HG02798 (cell line): Measurements from ENCODE around the gene DOHH.
"Not testable (repeated sequence)": the region's sequence is repeated elsewhere in the genome, so short reads cannot be mapped to it uniquely, and the experiment has no call there.

ENCODE experiments used
- ATAC-seq: cut with Tn5 transposase; IDR thresholded peaks from one replicate; pipeline ENCODE4 v1.9.1; 2021; ENCODE audit warnings: mild to moderate bottlenecking; ENCODE audit not compliant: unreplicated experiment, poor library complexity

DOHH gene

GRCh38 chr19:3535235-3535535 lies 34.7 kb upstream of the DOHH start:
- no peak for ATAC-seq

GRCh38 chr19:3534375-3535234 lies 34.1 kb upstream of the DOHH start:
- ATAC-seq = no peak

DNA sequence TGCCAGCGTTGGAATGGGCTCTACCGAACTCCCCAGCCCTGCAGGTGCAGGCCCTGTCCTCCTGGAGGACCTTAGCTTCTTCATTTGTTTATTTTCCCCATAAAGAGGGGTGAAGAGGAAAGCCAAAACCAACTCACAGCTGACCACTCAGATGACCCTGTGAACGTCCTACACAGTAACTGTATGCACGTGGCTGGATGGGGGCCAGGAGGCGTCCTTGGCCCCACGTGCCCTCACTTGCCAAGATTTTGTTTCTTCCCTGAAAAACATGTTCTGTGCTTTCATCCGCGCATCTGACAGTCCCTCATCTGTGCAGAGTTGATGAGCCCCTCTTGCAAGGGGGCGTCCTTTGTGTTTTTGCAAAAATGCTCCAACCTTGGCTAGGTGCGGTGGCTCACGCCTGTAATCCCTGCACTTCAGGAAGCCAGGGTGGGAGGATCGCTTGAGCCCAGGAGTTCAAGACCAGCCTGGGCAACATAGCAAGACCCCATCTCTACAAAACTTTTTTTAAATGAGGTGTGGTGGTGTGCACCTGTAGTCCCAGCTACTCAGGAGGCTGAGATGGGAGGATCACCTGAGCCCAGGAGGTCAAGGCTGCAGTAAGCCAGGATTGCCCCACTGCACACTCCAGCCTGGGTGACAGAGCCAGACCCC lies 33.2 kb upstream of the DOHH start:
- no peak for ATAC-seq

GRCh38 chr19:3533033-3533432 lies 32.6 kb upstream of the DOHH start:
- ATAC-seq = no peak

DNA sequence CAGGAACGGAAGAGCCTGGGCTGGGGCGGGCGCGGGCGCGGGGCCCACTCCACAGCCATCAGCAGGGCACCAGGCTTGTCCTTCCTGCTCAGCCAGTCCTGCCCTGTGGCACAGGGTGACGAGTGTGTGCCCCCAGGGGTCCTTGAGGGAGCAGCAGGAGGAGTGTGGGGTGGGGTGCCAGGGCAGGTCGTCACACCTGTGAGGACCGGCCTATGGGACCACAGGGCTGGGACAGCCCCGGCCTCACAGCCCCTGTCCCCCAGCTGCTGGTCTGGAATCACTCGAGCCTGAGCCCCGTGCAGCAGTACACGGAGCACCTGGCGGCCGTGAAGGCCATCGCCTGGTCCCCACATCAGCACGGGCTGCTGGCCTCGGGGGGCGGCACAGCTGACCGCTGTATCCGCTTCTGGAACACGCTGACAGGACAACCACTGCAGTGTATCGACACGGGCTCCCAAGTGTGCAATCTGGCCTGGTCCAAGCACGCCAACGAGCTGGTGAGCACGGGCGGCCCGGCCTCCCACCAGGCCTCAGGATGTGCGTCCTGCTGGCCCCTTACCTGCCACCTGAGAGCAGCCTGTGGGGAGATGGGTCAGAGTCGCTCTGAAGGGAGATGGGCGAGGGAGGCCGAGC lies 31.8 kb upstream of the DOHH start:
- ATAC-seq = no peak

GRCh38 chr19:3531716-3532115 lies 31.2 kb upstream of the DOHH start:
- no peak for ATAC-seq

GRCh38 chr19:3530389-3530788 lies 29.9 kb upstream of the DOHH start:
- ATAC-seq = no peak

DNA sequence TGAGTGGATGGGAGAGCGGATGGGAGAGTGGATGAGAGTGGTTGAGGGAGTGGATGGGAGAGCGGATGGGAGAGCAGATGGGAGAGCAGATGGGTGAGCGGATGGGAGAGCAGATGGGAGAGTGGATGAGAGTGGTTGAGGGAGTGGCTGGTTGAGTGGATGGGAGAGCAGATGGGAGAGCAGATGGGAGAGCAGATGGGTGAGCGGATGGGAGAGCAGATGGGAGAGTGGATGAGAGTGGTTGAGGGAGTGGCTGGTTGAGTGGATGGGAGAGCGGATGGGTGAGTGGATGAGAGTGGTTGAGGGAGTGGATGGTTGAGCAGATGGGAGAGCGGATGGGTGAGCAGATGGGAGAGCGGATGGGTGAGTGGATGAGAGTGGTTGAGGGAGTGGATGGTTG lies 28.8 kb upstream of the DOHH start:
- ATAC-seq = not testable (repeated sequence)

- no peak for ATAC-seq
These were observed 28.2 kb upstream of the DOHH start for GRCh38 chr19:3528539-3529211.

DNA sequence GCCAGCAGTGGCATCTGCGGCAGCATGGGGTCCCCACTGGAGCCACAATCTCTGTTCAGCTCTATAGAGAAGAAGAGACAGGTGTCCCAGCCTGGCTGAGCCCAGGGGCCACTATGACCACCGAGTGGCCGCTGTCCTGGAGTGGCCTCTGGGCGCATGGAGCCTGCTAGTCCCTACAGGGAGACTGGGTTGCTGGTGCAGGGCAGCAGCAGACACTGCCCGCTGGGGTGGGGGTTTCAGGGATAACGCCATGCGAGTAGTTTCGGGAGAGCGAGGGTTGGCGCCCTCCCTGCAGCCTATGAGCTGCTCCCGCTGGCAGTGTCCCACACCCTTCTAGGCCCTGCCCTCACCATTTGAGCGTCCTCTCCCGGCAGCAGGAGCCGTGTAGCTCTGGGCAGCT lies 27.6 kb upstream of the DOHH start:
- no peak for ATAC-seq

GRCh38 chr19:3527238-3527910 lies 26.9 kb upstream of the DOHH start:
- ATAC-seq = no peak

- no peak for ATAC-seq
These were observed 26.2 kb upstream of the DOHH start for GRCh38 chr19:3526507-3527237.

GRCh38 chr19:3524904-3525451 lies 24.5 kb upstream of the DOHH start:
- no peak for ATAC-seq

DNA sequence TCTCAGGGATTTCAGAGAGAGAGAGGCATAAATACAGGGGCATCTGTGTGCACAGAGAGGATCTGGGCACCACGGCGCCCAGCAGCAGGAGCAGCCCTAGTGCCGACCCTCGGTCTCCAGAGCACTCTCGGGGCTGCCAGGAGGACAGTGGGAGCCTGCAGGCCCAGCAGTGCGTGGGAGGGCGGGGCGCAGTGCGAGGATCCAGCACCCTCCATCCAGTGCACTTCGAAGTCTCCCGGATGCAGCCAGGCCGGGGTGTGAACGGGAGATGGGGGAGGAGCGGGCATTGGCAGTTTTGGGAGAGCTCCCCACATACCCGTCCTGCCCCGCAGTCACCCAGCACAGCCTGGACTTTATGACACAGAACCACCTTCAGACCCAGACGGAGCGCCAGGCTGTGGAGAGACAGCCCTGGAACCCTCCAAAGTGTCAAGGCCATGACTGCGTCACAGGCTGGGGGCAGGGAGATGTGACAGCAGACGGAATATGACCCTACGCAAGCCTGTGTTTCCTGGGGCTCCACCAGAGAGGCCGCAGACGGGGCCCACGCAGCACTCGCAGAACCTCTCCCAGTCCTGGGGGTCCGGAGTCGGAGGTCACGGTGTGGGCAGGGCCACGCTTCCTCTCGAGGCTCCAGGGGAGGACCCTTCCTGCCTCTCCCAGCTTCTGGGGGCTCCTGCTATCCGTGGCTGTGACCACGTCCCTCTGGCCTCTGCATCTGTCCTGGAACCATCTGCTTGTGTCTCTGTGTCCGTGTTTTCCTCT lies 23.8 kb upstream of the DOHH start:
- no peak for ATAC-seq

- no peak for ATAC-seq
These were observed 23.0 kb upstream of the DOHH start for GRCh38 chr19:3523361-3524077.

GRCh38 chr19:3522421-3523360 lies 22.2 kb upstream of the DOHH start:
- no peak for ATAC-seq

GRCh38 chr19:3521104-3521445 lies 20.6 kb upstream of the DOHH start:
- no peak for ATAC-seq
